Vagina (tissue), 2 donors: ENCODE results near the gene USH2A.

Experiments used
- CTCF ChIP-seq, 3 experiments: fragments of 450-650 bp in 2 of 3; fragments of 200-600 bp in 1 of 3; sonication (generic) in 1 of 3; IDR thresholded peaks; one replicate each; pipeline ENCODE4 v1.5.1; 2017 to 2019; ENCODE audit warnings: antibody characterized with exemption in 3 of 3, mild to moderate bottlenecking in 2 of 3, moderate library complexity in 2 of 3
- POLR2A ChIP-seq, 2 donors: fragments of 450-650 bp; IDR thresholded peaks; one replicate each; pipeline ENCODE4 v1.6.1; 2017; ENCODE audit warnings: antibody characterized with exemption in 2 of 2, mild to moderate bottlenecking in 2 of 2, moderate library complexity in 2 of 2

GRCh38 chr1:215765833-215766232 lies 657.4 kb downstream of the USH2A start:
- TF ChIP-seq POLR2A (IDR thresholded peaks at IDR 0.05) (no peak), CTCF (IDR thresholded peaks at IDR 0.05) (no peak)
